ENCODE data around the gene PAFAH1B1.

GRCh38 chr17:2701161-2701995, 107.9 kb downstream of the PAFAH1B1 start:
- TF ChIP-seq CTCF (IDR thresholded peaks at IDR 0.05) = no peak
- no peak for TF ChIP-seq POLR2A (IDR thresholded peaks at IDR 0.05)
